ENCODE results near the gene PRODH2. TPM values are rescaled to one million over a fixed set of nuclear protein-coding genes. Genes with fewer than 3 reads are reported as not detected.

Gene PRODH2
- total and polyA plus RNA-seq, 2 of the 13 experiments (the other 11 are each of a cell fraction or from before 2014, with no cell fraction given), result 86.7 to 118 TPM

GRCh38 chr19:35789195-35789977 is 23.3 kb downstream of the PRODH2 start:
- no peak overlapping the region for H3K4me3 ChIP-seq (replicated peaks in 1 of 3; ENCODE audit: insufficient read depth in 1 of 3, low read depth in 2 of 3, low read length in 3 of 3)
- ATAC-seq (peak; percentile 1; the same call in 1 of the 3 replicates), DNase-seq (ENCODE audit: low spot score) (no peak), FAIRE-seq (no peak)
- ChIA-PET POLR2A (interaction anchor here (0.9 to 1.5 kb wide), 3 partner anchors 23 to 151 kb away, joined by 3 to 6 read pairs (median 4); partner anchors contain the start of genes LIN37 and PRODH2), CTCF (ENCODE audit: low intra/inter-chr PET ratio, low total read pairs) (no interaction called here)
- peaks cover 0 to 4% of the 10 kb centered on the region in 2 experiments; a peak in 3 of 5 replicates for H3K27me3 ChIP-seq (ENCODE audit: control insufficient read depth in 1 of 2, insufficient read depth in 2 of 2, low read length in 2 of 2)
- no TSS peak for BruUV-seq (replicated peaks)
- no peak overlapping the region for H2AFZ ChIP-seq (ENCODE audit: low read length)
- H3K4me1 ChIP-seq (ENCODE audit: insufficient read depth, low read length), result peaks cover 44% of the 10 kb centered on the region
- no peak overlapping the region for H3K9ac ChIP-seq (ENCODE audit: insufficient read depth, low read depth, low read length)
- no peak overlapping the region for H3K27ac ChIP-seq (ENCODE audit: extremely low read length, insufficient read depth, low read length)
- H3K4me2 ChIP-seq (ENCODE audit: low read depth, low read length), result no peak overlapping the region
- no peaks in the 10 kb centered on the region for H3K9me3 ChIP-seq (ENCODE audit: low read length)
- H3K79me2 ChIP-seq (ENCODE audit: insufficient read depth, low read length), result no peaks in the 10 kb centered on the region
- intact Hi-C loops (cut with micrococcal nuclease; ENCODE audit: unreplicated experiment) (no loop called here), in situ Hi-C loops (cut with HindIII; ENCODE audit: extremely low pct_ligation_motif_present, low pct_unique_long_range_greater_than_20kb) (no loop called here)
- H4K20me1 ChIP-seq (ENCODE audit: insufficient read depth, low read length), result no peaks in the 10 kb centered on the region
- H3K36me3 ChIP-seq (replicated peaks in 1 of 2; ENCODE audit: control insufficient read depth in 1 of 2, insufficient read depth in 2 of 2, low read length in 2 of 2), result no peaks in the 10 kb centered on the region
- 46% methylated on average over 2 of the region's 11 CpGs for WGBS (ENCODE audit: low lambda C conversion rate)
- no peak for TF ChIP-seq PAWR (CRISPR knock-in tag; IDR thresholded peaks at IDR 0.05; ENCODE audit: borderline replicate concordance)
- peak; percentile 31 for TF ChIP-seq AGO2 (optimal IDR thresholded peaks at IDR 0.05; ENCODE audit: low read depth, low read length)

- Histone ChIP-seq H3K27ac (ENCODE audit: extremely low read length, insufficient read depth, low read length) (no peak overlapping the region), H3K4me1 (ENCODE audit: insufficient read depth, low read length) (peaks cover 45% of the 10 kb centered on the region), H3K79me2 (ENCODE audit: insufficient read depth, low read length) (no peaks in the 10 kb centered on the region), H3K9me3 (ENCODE audit: low read length) (no peaks in the 10 kb centered on the region), H3K36me3 (replicated peaks in 1 of 2; ENCODE audit: control insufficient read depth in 1 of 2, insufficient read depth in 2 of 2, low read length in 2 of 2) (no peaks in the 10 kb centered on the region), H3K4me2 (ENCODE audit: low read depth, low read length) (no peak overlapping the region), H3K4me3 (replicated peaks in 1 of 3; ENCODE audit: insufficient read depth in 1 of 3, low read depth in 2 of 3, low read length in 3 of 3) (no peak overlapping the region), H4K20me1 (ENCODE audit: insufficient read depth, low read length) (no peaks in the 10 kb centered on the region), H3K27me3 (ENCODE audit: control insufficient read depth in 1 of 2, insufficient read depth in 2 of 2, low read length in 2 of 2) (peaks cover 0 to 4% of the 10 kb centered on the region in 2 experiments; a peak in 3 of 5 replicates), H3K9ac (ENCODE audit: insufficient read depth, low read depth, low read length) (no peak overlapping the region), H2AFZ (ENCODE audit: low read length) (no peak overlapping the region)
- in situ Hi-C loops (cut with HindIII; ENCODE audit: extremely low pct_ligation_motif_present, low pct_unique_long_range_greater_than_20kb) (no loop called here), intact Hi-C loops (cut with micrococcal nuclease; ENCODE audit: unreplicated experiment) (no loop called here)
- no peak for DNase-seq (ENCODE audit: low spot score)
- BruUV-seq (replicated peaks), result no TSS peak
- ChIA-PET CTCF (ENCODE audit: low intra/inter-chr PET ratio, low total read pairs) (no interaction called here), POLR2A (no interaction called here)
- ATAC-seq, result no peak
- 72% methylated on average over 11 of the region's 12 CpGs for WGBS (ENCODE audit: low lambda C conversion rate)
- no peak for FAIRE-seq
- TF ChIP-seq ZNF775 (CRISPR knock-in tag; IDR thresholded peaks at IDR 0.05; ENCODE audit: borderline replicate concordance) (no peak), ZNF367 (CRISPR knock-in tag; IDR thresholded peaks at IDR 0.05; ENCODE audit: borderline replicate concordance) (no peak), MXD4 (CRISPR knock-in tag; IDR thresholded peaks at IDR 0.05) (no peak), ZNF441 (CRISPR knock-in tag; IDR thresholded peaks at IDR 0.05; ENCODE audit: borderline replicate concordance) (no peak), BHLHE40 (IDR thresholded peaks at IDR 0.05; ENCODE audit: low read length) (no peak), KLF16 (CRISPR knock-in tag; IDR thresholded peaks at IDR 0.05) (no peak), ZBTB34 (CRISPR knock-in tag; IDR thresholded peaks at IDR 0.05) (no peak), KAT2B (IDR thresholded peaks at IDR 0.05; ENCODE audit: borderline replicate concordance, low read depth, low read length) (no peak), DMTF1 (CRISPR knock-in tag; IDR thresholded peaks at IDR 0.05) (no peak)
These were observed 24.3 kb downstream of the PRODH2 start for GRCh38 chr19:35788205-35788960.
